Measurements from ENCODE around the gene PTGFRN. TPM values are rescaled to one million over a fixed set of nuclear protein-coding genes. Genes with fewer than 3 reads are reported as not detected.

Gene PTGFRN
- total RNA-seq, 4 donors from 2014 or later: 64.5 to 92.0 (median 83.9) TPM

DNA sequence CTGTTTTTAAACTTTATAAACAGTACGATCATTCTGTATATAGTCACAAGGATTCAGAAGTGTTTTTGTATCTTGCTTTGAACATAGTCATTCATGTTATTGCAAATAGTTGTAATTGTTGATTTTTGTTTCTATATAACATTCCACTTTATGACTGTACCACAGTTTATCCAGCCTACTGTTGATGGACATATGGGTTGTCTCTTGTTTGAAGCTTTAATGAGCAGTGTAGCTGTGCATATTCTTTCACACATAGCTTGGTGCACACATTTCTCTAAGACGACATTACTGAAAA, 98.0 kb downstream of the PTGFRN start:
- Histone ChIP-seq H3K27ac (no peak overlapping the region), H3K36me3 (no peaks in the 10 kb centered on the region), H3K4me3 (no peak overlapping the region), H3K4me1 (no peaks in the 10 kb centered on the region), H3K9me3 (no peaks in the 10 kb centered on the region), H3K27me3 (no peaks in the 10 kb centered on the region)
- TF ChIP-seq EP300 (IDR thresholded peaks at IDR 0.05) (no peak), POLR2AphosphoS5 (IDR thresholded peaks at IDR 0.05) (no peak), POLR2A (IDR thresholded peaks at IDR 0.05) (no peak)
- TF ChIP-seq, protein P1, sequence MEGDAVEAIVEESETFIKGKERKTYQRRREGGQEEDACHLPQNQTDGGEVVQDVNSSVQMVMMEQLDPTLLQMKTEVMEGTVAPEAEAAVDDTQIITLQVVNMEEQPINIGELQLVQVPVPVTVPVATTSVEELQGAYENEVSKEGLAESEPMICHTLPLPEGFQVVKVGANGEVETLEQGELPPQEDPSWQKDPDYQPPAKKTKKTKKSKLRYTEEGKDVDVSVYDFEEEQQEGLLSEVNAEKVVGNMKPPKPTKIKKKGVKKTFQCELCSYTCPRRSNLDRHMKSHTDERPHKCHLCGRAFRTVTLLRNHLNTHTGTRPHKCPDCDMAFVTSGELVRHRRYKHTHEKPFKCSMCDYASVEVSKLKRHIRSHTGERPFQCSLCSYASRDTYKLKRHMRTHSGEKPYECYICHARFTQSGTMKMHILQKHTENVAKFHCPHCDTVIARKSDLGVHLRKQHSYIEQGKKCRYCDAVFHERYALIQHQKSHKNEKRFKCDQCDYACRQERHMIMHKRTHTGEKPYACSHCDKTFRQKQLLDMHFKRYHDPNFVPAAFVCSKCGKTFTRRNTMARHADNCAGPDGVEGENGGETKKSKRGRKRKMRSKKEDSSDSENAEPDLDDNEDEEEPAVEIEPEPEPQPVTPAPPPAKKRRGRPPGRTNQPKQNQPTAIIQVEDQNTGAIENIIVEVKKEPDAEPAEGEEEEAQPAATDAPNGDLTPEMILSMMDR (IDR thresholded peaks at IDR 0.05): no peak
- DNase-seq (ENCODE audit: low spot score in 2 of 2): no peak
- 94% methylated on average over 2 of the region's 2 CpGs for WGBS

DNA sequence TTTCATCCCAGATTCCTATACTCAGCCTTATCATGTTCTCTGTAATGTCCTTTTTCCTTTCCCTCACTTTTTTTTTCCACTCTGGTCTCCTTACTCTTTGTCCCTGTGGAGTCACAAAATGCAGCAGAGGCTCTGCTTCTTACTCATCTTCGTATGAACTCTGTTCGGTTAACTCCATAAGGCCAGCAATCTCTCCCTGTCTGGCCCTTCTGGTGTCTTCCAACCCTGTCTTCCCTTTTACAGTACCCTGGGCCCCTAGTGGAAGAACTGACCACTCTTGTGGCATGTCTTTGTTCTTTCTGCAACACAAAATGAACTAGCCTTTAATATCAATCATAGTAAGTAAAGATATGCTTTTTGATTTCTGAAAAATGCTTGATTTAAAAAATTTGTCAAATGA, 98.9 kb downstream of the PTGFRN start:
- TF ChIP-seq POLR2AphosphoS5 (IDR thresholded peaks at IDR 0.05) (no peak), EP300 (IDR thresholded peaks at IDR 0.05) (no peak), POLR2A (IDR thresholded peaks at IDR 0.05) (no peak)
- TF ChIP-seq, protein P1 (IDR thresholded peaks at IDR 0.05): no peak
- H3K27me3 ChIP-seq: no peaks in the 10 kb centered on the region
- H3K9me3 ChIP-seq: no peaks in the 10 kb centered on the region
- no peak overlapping the region for H3K4me3 ChIP-seq
- H3K27ac ChIP-seq: no peak overlapping the region
- no peaks in the 10 kb centered on the region for H3K36me3 ChIP-seq
- H3K4me1 ChIP-seq: no peaks in the 10 kb centered on the region
- 65% methylated on average over 2 of the region's 2 CpGs for WGBS
- DNase-seq (ENCODE audit: low spot score in 2 of 2): no peak

DNA sequence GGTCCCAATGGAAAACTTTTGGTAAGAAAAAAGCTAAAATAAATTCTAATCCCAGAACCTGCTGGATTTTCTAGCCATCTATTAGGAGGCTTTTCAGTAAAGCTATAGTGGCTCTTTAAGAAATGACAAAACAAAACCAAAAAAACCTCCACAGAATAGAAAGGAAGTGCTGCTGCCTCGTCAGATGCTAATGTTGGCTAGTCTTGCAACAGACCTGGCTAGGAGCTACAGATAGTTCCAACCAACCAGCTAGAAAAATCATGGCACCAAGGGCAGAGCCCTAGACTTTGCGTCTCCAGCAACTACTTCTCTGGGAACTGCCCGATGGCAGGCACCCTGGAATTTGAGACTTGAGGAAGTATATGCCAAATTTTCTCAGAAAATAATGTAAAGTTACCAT, 99.4 kb downstream of the PTGFRN start:
- H3K27me3 ChIP-seq: no peaks in the 10 kb centered on the region
- H3K4me3 ChIP-seq: no peak overlapping the region
- no peaks in the 10 kb centered on the region for H3K4me1 ChIP-seq
- H3K9me3 ChIP-seq: no peaks in the 10 kb centered on the region
- no peaks in the 10 kb centered on the region for H3K36me3 ChIP-seq
- TF ChIP-seq POLR2AphosphoS5 (IDR thresholded peaks at IDR 0.05): no peak
- no peak for TF ChIP-seq EP300 (IDR thresholded peaks at IDR 0.05)
- no peak for TF ChIP-seq POLR2A (IDR thresholded peaks at IDR 0.05)
- TF ChIP-seq, protein P1 (IDR thresholded peaks at IDR 0.05): no peak
- H3K27ac ChIP-seq: no peak overlapping the region
- DNase-seq (ENCODE audit: low spot score in 2 of 2): no peak
- WGBS: 66% methylated on average over 3 of the region's 3 CpGs

DNA sequence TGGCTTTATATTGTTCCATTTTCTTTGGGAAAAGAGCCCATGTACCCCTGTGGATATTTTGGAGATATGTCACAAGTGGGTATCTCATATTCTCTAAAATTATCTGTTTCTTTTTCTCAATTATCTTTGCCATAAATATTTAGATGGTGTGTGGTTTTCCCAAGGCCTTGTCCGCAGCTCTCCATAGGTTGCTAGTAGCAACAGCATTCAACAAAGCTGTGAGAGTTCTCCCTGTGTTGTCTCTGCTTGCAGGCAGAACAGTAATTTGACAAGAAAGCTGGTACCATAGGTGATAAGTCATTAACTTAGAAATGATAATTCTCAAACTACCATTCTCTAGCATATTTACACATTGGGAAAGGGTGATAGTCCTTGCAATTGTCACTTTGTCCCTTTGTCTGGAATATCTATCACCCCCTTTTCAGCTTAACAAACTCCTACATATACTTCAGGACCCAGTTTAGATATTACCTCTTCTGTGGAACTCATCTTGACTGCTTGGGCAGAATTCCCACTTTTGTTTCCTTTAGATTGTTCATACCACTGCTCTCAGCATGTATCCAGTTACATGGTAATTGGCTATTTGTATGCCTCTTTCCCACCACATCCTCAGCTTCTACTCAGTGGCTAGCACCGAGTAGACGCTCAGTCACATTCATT, 100.7 kb downstream of the PTGFRN start:
- Histone ChIP-seq H3K4me1 (no peaks in the 10 kb centered on the region), H3K4me3 (no peak overlapping the region), H3K27me3 (no peaks in the 10 kb centered on the region), H3K27ac (no peak overlapping the region), H3K36me3 (no peaks in the 10 kb centered on the region), H3K9me3 (no peaks in the 10 kb centered on the region)
- TF ChIP-seq, protein P1 (IDR thresholded peaks at IDR 0.05): no peak
- TF ChIP-seq POLR2A (IDR thresholded peaks at IDR 0.05) (no peak), EP300 (IDR thresholded peaks at IDR 0.05) (no peak), POLR2AphosphoS5 (IDR thresholded peaks at IDR 0.05) (no peak)
- no peak for DNase-seq (ENCODE audit: low spot score in 2 of 2)
- 99% methylated on average over 3 of the region's 3 CpGs for WGBS

DNA sequence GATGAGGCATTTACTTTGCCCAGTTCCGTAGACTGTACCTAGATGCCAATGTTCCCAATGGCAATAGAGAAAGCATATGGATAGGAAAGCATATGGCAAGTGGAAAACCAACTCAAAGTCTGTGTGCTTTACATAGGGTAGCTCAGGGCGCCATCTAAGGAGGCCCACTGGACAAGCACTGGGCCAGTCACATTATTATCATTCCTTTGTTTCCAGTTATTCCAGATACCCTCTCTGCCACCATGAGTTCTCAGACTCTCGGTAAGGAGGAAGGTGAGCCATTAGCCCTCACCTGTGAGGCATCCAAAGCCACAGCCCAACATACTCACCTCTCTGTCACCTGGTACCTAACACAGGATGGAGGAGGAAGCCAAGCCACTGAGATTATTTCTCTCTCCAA, 101.6 kb downstream of the PTGFRN start:
- H3K4me1 ChIP-seq: no peaks in the 10 kb centered on the region
- H3K27ac ChIP-seq: no peak overlapping the region
- WGBS: 98% methylated on average over 3 of the region's 3 CpGs
- H3K9me3 ChIP-seq: no peaks in the 10 kb centered on the region
- no peaks in the 10 kb centered on the region for H3K36me3 ChIP-seq
- TF ChIP-seq POLR2AphosphoS5 (IDR thresholded peaks at IDR 0.05): no peak
- TF ChIP-seq, protein P1 (IDR thresholded peaks at IDR 0.05): no peak
- no peak for TF ChIP-seq POLR2A (IDR thresholded peaks at IDR 0.05)
- no peak for TF ChIP-seq EP300 (IDR thresholded peaks at IDR 0.05)
- DNase-seq (ENCODE audit: low spot score in 2 of 2): no peak
- no peaks in the 10 kb centered on the region for H3K27me3 ChIP-seq
- H3K4me3 ChIP-seq: no peak overlapping the region
